Stomach (tissue), 9 donors: Measurements from ENCODE around the gene KCNQ5. TPM values are rescaled to one million over a fixed set of nuclear protein-coding genes. Genes with fewer than 3 reads are reported as not detected.

Source experiments
- DNase-seq, 2 donors: peaks; one replicate each; pipeline versions ENCODE4 v3.0.0 to v3.0.0-alpha.2; 2013 to 2019
- H3K27ac ChIP-seq, 5 donors: fragments of 200-600 bp in 4 of 5; sonication (generic) in 4 of 5; one replicate each; pipeline ENCODE4 v1.5.1; 2013 to 2019; ENCODE audit warnings: mild to moderate bottlenecking in 1 of 5, moderate library complexity in 1 of 5
- H3K27me3 ChIP-seq, 3 donors: fragments of 200-600 bp; sonication (generic); one replicate each; pipeline ENCODE4 v1.5.1; 2017 to 2019; ENCODE audit warnings: mixed run types in 1 of 3
- H3K36me3 ChIP-seq, 4 donors: fragments of 200-600 bp; sonication (generic); 1 replicate in 3 of 4; 2 replicates in 1 of 4; pipeline ENCODE4 v1.5.1; 2016 to 2019
- H3K4me1 ChIP-seq, 4 donors: fragments of 200-600 bp; sonication (generic); one replicate each; pipeline ENCODE4 v1.5.1; 2016 to 2019
- H3K4me3 ChIP-seq, 4 donors: fragments of 200-600 bp; sonication (generic) in 3 of 4; one replicate each; pipeline ENCODE4 v1.5.1; 2016 to 2019; ENCODE audit warnings: mild to moderate bottlenecking in 1 of 4
- H3K9me3 ChIP-seq, 4 donors: fragments of 200-600 bp; sonication (generic); one replicate each; pipeline ENCODE4 v1.5.1; 2016 to 2019
- CTCF ChIP-seq, 7 experiments: fragments of 450-650 bp in 4 of 7; fragments of 200-600 bp in 3 of 7; sonication (generic) in 3 of 7; IDR thresholded peaks; one replicate each; pipeline ENCODE4 v1.5.1; 2016 to 2019; ENCODE audit warnings: antibody characterized with exemption in 7 of 7, control low read depth in 2 of 7, mild to moderate bottlenecking in 1 of 7
- EP300 ChIP-seq: sonication (generic); formaldehyde crosslinking; IDR thresholded peaks from one replicate; pipeline ENCODE4 v1.6.1; 2017; ENCODE audit warnings: antibody characterized with exemption
- POLR2A ChIP-seq, 4 donors: fragments of 450-650 bp; IDR thresholded peaks; one replicate each; pipeline ENCODE4 v1.6.1; 2016; ENCODE audit warnings: antibody characterized with exemption in 4 of 4, control low read depth in 2 of 4, mild to moderate bottlenecking in 1 of 4, moderate library complexity in 1 of 4
- POLR2AphosphoS5 ChIP-seq, 3 donors: sonication (generic); formaldehyde crosslinking; IDR thresholded peaks; one replicate each; pipeline ENCODE4 v1.6.1; 2016; ENCODE audit warnings: antibody characterized with exemption in 3 of 3
- WGBS, 5 donors: extraction: QIAGEN DNeasy Blood & Tissue Kit in 3 of 5; methylation state at CpG; one replicate each; pipeline versions ENCODE4 v1.1.5 to v1.1.7; 2013 to 2018; 5-methylcytosine and 5-hydroxymethylcytosine counted together
- intact Hi-C: fragments of 100-400 bp; cut with DNase I; formaldehyde crosslinking; loops from one replicate; pipeline ENCODE4 v1.15.1; 2023; ENCODE audit warnings: low total_unique reads
- polyA plus RNA-seq, 3 donors: library from polyadenylated mRNA; stranded (reverse); fragments of 200-250 nt; gene quantifications; one replicate each; pipeline ENCODE4 v1.2.3, GENCODE V29; 2013
- total RNA-seq, 5 donors: library from RNA; depleted of rRNA; stranded (reverse); fragments of >200 nt; gene quantifications; one replicate each; pipeline versions ENCODE4 v1.1.0 to v1.2.3, GENCODE V29; 2014 to 2016
- donor health status: healthy with polysubstance abuse.
- donor health status: Bipolar disorder and iron deficiency.
- donor health status: healthy.

KCNQ5 gene
- total and polyA plus RNA-seq, 8 donors = 0.12 to 2.8 (median 0.37) TPM; not detected in 2

GRCh38 chr6:72941751-72942150 is 319.9 kb downstream of the KCNQ5 start:
- intact Hi-C loops = no loop called here
- H3K36me3 ChIP-seq = no peaks in the 10 kb centered on the region
- peak in 2 of 3 donors; percentile 26 to 48 for TF ChIP-seq POLR2AphosphoS5 (IDR thresholded peaks at IDR 0.05)
- TF ChIP-seq CTCF (IDR thresholded peaks at IDR 0.05) = no peak
- H3K4me3 ChIP-seq = no peak overlapping the region
- peak overlapping the region in 3 of 5 donors; percentile 25 to 60 (median 53) for H3K27ac ChIP-seq
- WGBS, 5 donors = 35 to 50% (median 38%) methylated on average over 1 of the region's 1 CpG
- DNase-seq = peak; percentile 28 to 69
- no peaks in the 10 kb centered on the region for H3K27me3 ChIP-seq
- H3K4me1 ChIP-seq = peaks cover 0 to 5% (median 0%) of the 10 kb centered on the region in 4 donors
- no peaks in the 10 kb centered on the region for H3K9me3 ChIP-seq

- DNase-seq = no peak
- 83 to 97% (median 92%) methylated on average over 1 of the region's 1 CpG for WGBS, 5 donors
- intact Hi-C loops = no loop called here
- Histone ChIP-seq H3K27me3 (no peaks in the 10 kb centered on the region), H3K27ac (no peak overlapping the region), H3K4me1 (peaks cover 0 to 11% (median 2%) of the 10 kb centered on the region in 4 donors), H3K9me3 (no peaks in the 10 kb centered on the region), H3K36me3 (no peaks in the 10 kb centered on the region), H3K4me3 (no peak overlapping the region)
- TF ChIP-seq EP300 (no peak), POLR2A (IDR thresholded peaks at IDR 0.05) (no peak), CTCF (IDR thresholded peaks at IDR 0.05) (no peak), POLR2AphosphoS5 (IDR thresholded peaks at IDR 0.05) (no peak)
Observed at GRCh38 chr6:72943699-72944098, 321.8 kb downstream of the KCNQ5 start.

GRCh38 chr6:72944660-72945059 is 322.8 kb downstream of the KCNQ5 start:
- H3K27me3 ChIP-seq = no peaks in the 10 kb centered on the region
- intact Hi-C loops = no loop called here
- H3K9me3 ChIP-seq = no peaks in the 10 kb centered on the region
- H3K4me3 ChIP-seq = no peak overlapping the region
- no peaks in the 10 kb centered on the region for H3K36me3 ChIP-seq
- whole genome bisulfite sequencing, 5 donors = 65 to 87% (median 80%) methylated on average over 2 of the region's 2 CpGs
- peaks cover 0 to 11% (median 2%) of the 10 kb centered on the region in 4 donors for H3K4me1 ChIP-seq
- DNase-seq = no peak
- H3K27ac ChIP-seq = no peak overlapping the region
- TF ChIP-seq POLR2AphosphoS5 (IDR thresholded peaks at IDR 0.05) = no peak
- no peak for TF ChIP-seq EP300
- TF ChIP-seq CTCF (IDR thresholded peaks at IDR 0.05) = no peak
- TF ChIP-seq POLR2A (IDR thresholded peaks at IDR 0.05) = no peak

- H3K4me1 ChIP-seq = peaks cover 0 to 23% (median 6%) of the 10 kb centered on the region in 4 donors
- H3K4me3 ChIP-seq = no peak overlapping the region
- 70 to 83% (median 78%) methylated on average over 2 of the region's 2 CpGs for WGBS, 5 donors
- no peaks in the 10 kb centered on the region for H3K36me3 ChIP-seq
- H3K27ac ChIP-seq = no peak overlapping the region
- no peaks in the 10 kb centered on the region for H3K9me3 ChIP-seq
- no peak for DNase-seq
- H3K27me3 ChIP-seq = no peaks in the 10 kb centered on the region
- TF ChIP-seq CTCF (IDR thresholded peaks at IDR 0.05) (no peak), POLR2AphosphoS5 (IDR thresholded peaks at IDR 0.05) (no peak), EP300 (no peak), POLR2A (IDR thresholded peaks at IDR 0.05) (no peak)
- intact Hi-C loops = no loop called here
Observed at GRCh38 chr6:72946774-72947173, 324.9 kb downstream of the KCNQ5 start.
